Thoracic aorta (tissue), 2 donors: Measurements from ENCODE around the gene ZBTB4. TPM values are rescaled to one million over a fixed set of nuclear protein-coding genes. Genes with fewer than 3 reads are reported as not detected.

Experiments used
- ATAC-seq: fragments of 150-250 bp; one replicate; pipeline ENCODE4 v1.8.0; 2017; ENCODE audit warnings: low read depth; ENCODE audit not compliant: insufficient number of reproducible peaks, low FRiP score
- DNase-seq: peaks from one replicate; pipeline ENCODE4 v3.0.0-alpha.2; 2020; ENCODE audit warnings: low spot score
- H3K27ac ChIP-seq, 2 donors: fragments of 200-600 bp; sonication (generic); 1 replicate in 1 of 2; 2 replicates in 1 of 2; pipeline ENCODE4 v1.5.1; 2016; ENCODE audit warnings: mild to moderate bottlenecking in 2 of 2, moderate library complexity in 2 of 2
- H3K27me3 ChIP-seq: fragments of 200-600 bp; sonication (generic); replicated peaks from 2 replicates; pipeline ENCODE4 v1.6.0; 2016; ENCODE audit warnings: mild to moderate bottlenecking; ENCODE audit not compliant: insufficient read depth
- H3K36me3 ChIP-seq: fragments of 200-600 bp; sonication (generic); one replicate; pipeline ENCODE4 v1.5.1; 2016
- H3K4me1 ChIP-seq, 2 donors: fragments of 200-600 bp; sonication (generic); 1 replicate in 1 of 2; 2 replicates in 1 of 2; pipeline versions ENCODE4 v1.5.1 to v1.6.0; 2016; ENCODE audit warnings: low read depth in 2 of 2, mild to moderate bottlenecking in 1 of 2; ENCODE audit not compliant: control insufficient read depth in 1 of 2
- H3K4me3 ChIP-seq: fragments of 200-600 bp; sonication (generic); 2 replicates; pipeline ENCODE4 v1.5.1; 2016; ENCODE audit warnings: mild to moderate bottlenecking
- H3K9me3 ChIP-seq: fragments of 200-600 bp; sonication (generic); 2 replicates; pipeline ENCODE4 v1.5.1; 2016
- total RNA-seq, 2 donors: library from RNA; depleted of rRNA; stranded (reverse); fragments of >200 nt; gene quantifications; one replicate each; pipeline versions ENCODE4 v1.1.0 to v1.2.3, GENCODE V29; 2016
- TF ChIP-seq, protein P1 (sequence below): fragments of 200-600 bp; sonication (generic); IDR thresholded peaks from one replicate; pipeline ENCODE4 v1.5.1; 2019; ENCODE audit warnings: antibody characterized with exemption

ZBTB4 gene
- total RNA-seq, 2 donors from 2014 or later: 56.2 to 72.3 TPM

DNA sequence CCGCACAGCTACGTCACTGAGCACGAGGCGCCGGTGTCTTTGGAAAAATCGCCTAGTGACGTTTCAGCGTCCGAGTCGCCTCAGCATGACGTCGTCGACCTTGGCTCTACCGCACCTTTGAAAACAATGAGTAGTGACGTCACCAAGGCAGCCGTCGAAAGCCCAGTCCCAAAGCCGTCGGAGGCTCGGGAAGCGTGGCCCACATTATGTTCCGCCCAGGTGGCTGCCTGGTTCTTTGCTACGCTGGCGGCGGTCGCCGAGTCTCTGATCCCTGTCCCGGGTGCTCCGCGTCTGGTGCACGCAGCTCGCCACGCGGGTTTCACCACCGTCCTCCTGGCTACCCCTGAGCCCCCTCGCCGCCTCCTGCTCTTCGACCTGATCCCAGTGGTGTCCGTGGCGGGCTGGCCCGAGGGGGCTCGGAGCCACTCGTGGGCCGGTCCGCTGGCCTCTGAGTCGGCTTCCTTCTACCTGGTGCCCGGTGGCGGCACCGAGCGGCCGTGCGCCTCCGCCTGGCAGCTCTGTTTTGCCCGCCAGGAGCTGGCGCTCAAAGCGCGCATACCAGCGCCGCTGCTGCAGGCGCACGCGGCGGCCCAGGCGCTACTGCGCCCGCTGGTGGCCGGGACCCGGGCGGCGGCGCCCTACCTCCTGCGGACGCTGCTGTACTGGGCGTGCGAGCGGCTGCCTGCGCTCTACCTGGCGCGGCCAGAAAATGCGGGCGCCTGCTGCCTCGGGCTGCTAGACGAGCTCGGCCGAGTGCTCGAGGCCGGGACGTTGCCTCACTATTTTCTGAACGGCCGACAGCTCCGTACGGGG lies 42.7 kb downstream of the ZBTB4 start:
- Histone ChIP-seq H3K4me1 (peaks cover 25 to 53% of the 10 kb centered on the region in 2 donors), H3K9me3 (no peaks in the 10 kb centered on the region), H3K27me3 (peaks cover 5% of the 10 kb centered on the region), H3K36me3 (no peaks in the 10 kb centered on the region), H3K4me3 (peak overlapping the region; percentile 83), H3K27ac (peak overlapping the region in 1 of 2 donors; percentile 42)
- ATAC-seq (peak; percentile 42), DNase-seq (no peak)
- TF ChIP-seq, protein P1, sequence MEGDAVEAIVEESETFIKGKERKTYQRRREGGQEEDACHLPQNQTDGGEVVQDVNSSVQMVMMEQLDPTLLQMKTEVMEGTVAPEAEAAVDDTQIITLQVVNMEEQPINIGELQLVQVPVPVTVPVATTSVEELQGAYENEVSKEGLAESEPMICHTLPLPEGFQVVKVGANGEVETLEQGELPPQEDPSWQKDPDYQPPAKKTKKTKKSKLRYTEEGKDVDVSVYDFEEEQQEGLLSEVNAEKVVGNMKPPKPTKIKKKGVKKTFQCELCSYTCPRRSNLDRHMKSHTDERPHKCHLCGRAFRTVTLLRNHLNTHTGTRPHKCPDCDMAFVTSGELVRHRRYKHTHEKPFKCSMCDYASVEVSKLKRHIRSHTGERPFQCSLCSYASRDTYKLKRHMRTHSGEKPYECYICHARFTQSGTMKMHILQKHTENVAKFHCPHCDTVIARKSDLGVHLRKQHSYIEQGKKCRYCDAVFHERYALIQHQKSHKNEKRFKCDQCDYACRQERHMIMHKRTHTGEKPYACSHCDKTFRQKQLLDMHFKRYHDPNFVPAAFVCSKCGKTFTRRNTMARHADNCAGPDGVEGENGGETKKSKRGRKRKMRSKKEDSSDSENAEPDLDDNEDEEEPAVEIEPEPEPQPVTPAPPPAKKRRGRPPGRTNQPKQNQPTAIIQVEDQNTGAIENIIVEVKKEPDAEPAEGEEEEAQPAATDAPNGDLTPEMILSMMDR: peak; percentile 79

DNA sequence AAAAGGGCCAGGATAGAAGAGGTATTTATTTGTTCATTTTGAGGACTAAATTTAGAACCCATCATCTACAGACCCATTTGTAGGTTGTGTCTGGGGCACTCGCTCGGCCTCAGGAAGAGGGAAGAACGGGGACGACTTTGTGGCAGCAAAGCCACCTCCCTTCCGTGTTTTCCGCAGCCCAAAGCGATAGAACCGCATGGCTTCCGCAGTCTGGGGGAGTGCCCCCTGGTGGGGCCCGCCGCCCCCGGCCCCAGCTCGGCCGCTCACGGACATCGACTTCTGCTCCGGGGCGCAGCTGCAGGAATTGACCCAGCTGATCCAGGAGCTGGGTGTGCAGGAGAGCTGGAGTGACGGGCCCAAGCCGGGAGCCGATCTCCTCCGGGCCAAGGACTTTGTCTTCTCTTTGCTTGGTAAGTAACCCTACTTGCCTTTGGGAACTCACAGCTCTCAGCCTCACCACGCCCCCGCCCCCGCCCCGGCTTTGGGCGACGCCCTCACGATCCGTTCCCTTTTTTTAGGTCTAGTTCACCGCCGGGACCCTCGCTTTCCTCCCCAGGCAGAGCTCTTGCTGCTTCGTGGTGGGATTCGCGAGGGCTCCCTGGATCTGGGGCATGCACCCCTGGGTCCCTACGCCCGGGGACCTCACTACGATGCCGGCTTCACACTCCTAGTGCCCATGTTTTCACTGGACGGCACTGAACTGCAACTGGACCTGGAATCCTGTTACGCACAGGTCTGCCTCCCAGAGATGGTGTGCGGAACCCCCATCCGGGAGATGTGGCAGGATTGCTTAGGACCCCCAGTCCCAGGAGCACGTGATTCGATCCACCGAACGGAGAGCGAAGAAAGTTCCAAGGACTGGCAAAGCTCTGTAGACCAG lies 43.5 kb downstream of the ZBTB4 start:
- TF ChIP-seq, protein P1: no peak
- ATAC-seq (peak; percentile 2), DNase-seq (no peak)
- peak overlapping the region; percentile 83 for H3K4me3 ChIP-seq
- H3K36me3 ChIP-seq: no peaks in the 10 kb centered on the region
- H3K27ac ChIP-seq: peak overlapping the region in 1 of 2 donors; percentile 31
- H3K4me1 ChIP-seq: peaks cover 25 to 52% of the 10 kb centered on the region in 2 donors
- H3K27me3 ChIP-seq: peaks cover 5% of the 10 kb centered on the region
- H3K9me3 ChIP-seq: no peaks in the 10 kb centered on the region

DNA sequence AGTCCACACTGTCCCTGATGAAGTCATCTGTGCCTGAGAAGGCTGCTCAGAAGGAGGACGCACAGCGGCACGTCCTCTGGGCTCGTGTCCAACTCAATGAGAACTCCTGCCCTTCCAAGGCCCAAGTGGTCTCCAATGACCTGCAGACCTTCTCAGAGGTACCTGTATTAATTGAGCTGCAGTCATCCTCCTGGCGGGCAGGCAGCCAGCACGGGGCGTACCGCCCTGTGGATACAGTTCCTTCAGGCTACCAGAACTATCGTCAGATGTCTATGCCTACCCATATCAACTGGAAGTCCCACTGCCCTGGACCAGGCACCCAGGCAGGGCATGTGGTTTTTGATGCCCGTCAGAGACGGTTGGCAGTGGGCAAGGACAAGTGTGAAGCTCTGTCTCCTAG lies 47.1 kb downstream of the ZBTB4 start:
- no peaks in the 10 kb centered on the region for H3K27me3 ChIP-seq
- H3K36me3 ChIP-seq: no peaks in the 10 kb centered on the region
- TF ChIP-seq, protein P1: no peak
- DNase-seq (no peak), ATAC-seq (no peak)
- H3K4me3 ChIP-seq: no peak overlapping the region
- H3K4me1 ChIP-seq: peaks cover 6 to 21% of the 10 kb centered on the region in 2 donors
- H3K27ac ChIP-seq: no peak overlapping the region
- no peaks in the 10 kb centered on the region for H3K9me3 ChIP-seq

DNA sequence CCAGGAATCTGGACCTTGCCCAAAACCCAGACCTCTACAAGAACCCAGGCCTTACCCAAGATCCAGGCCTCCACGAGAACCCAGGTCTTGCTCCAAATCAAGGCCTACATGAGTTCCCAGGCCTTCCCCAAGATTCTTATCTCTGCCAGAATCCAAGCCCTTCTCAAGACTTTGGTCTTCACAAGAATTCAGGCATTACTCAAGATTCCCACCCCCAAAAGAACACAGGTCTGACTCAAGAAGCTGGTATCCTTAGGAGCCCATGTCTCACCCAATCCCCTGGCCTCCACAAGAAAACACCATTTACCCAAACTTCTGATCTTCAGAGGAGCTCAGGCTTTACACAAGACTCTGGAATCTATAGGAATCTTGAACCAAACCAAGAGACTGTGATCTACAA lies 48.2 kb downstream of the ZBTB4 start:
- TF ChIP-seq, protein P1: no peak
- H3K36me3 ChIP-seq: no peaks in the 10 kb centered on the region
- ATAC-seq: no peak
- no peaks in the 10 kb centered on the region for H3K9me3 ChIP-seq
- peaks cover 0 to 10% of the 10 kb centered on the region in 2 donors for H3K4me1 ChIP-seq
- H3K27ac ChIP-seq: no peak overlapping the region
- no peaks in the 10 kb centered on the region for H3K27me3 ChIP-seq
- H3K4me3 ChIP-seq: no peak overlapping the region
- DNase-seq: no peak

DNA sequence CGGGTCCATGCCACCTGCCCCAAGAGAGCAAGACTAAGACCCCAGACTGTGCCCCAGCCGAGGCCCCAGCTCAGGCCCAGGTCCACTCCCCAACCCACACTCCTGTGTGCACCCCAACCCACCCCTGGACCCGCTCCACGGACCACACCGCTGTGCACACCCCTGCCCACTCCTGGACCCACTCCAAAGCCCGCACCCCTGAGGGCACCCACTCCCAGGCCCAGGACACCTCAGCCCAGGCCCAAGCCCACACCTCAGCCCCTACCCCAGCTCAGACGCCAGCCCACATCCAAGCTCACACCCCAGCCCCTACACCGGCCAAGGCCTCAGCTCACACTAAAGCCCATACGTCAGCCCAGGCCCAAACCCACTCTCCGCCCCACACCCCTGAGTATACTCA lies 49.7 kb downstream of the ZBTB4 start:
- TF ChIP-seq, protein P1: no peak
- Histone ChIP-seq H3K4me3 (no peak overlapping the region), H3K9me3 (no peaks in the 10 kb centered on the region), H3K27ac (no peak overlapping the region), H3K36me3 (no peaks in the 10 kb centered on the region), H3K27me3 (no peaks in the 10 kb centered on the region), H3K4me1 (no peaks in the 10 kb centered on the region)
- ATAC-seq: no peak
- DNase-seq: no peak
